Liver (tissue), 9 donors: Measurements from ENCODE around the gene NFIA. TPM values are rescaled to one million over a fixed set of nuclear protein-coding genes. Genes with fewer than 3 reads are reported as not detected.

Experiments
- DNase-seq: peaks from one replicate; pipeline ENCODE4 v3.0.0-alpha.2; 2017; ENCODE audit warnings: low spot score
- H3K27ac ChIP-seq, 2 donors: one replicate each; pipeline ENCODE4 v1.7.0; 2013; ENCODE audit warnings: inconsistent platforms in 2 of 2, low read length in 2 of 2, control low read depth in 1 of 2, low read depth in 1 of 2, mild to moderate bottlenecking in 1 of 2
- H3K27me3 ChIP-seq, 4 donors: one replicate each; pipeline versions ENCODE4 v1.6.1 to v1.7.0; 2013; ENCODE audit warnings: low read length in 3 of 4, inconsistent platforms in 1 of 4, mild to moderate bottlenecking in 1 of 4, moderate library complexity in 1 of 4; ENCODE audit not compliant: control insufficient read depth in 4 of 4, insufficient read depth in 4 of 4
- H3K36me3 ChIP-seq, 4 donors: one replicate each; pipeline versions ENCODE4 v1.6.1 to v1.7.0; 2013; ENCODE audit warnings: low read length in 3 of 4, mild to moderate bottlenecking in 3 of 4, low read depth in 1 of 4, moderate library complexity in 1 of 4; ENCODE audit not compliant: control insufficient read depth in 4 of 4, insufficient read depth in 3 of 4
- H3K4me1 ChIP-seq, 4 donors: one replicate each; pipeline versions ENCODE4 v1.6.1 to v1.7.0; 2013; ENCODE audit warnings: low read length in 3 of 4, mild to moderate bottlenecking in 3 of 4, moderate library complexity in 1 of 4; ENCODE audit not compliant: control insufficient read depth in 4 of 4, insufficient read depth in 4 of 4
- H3K4me3 ChIP-seq, 3 donors: one replicate each; pipeline versions ENCODE4 v1.6.1 to v1.7.0; 2013; ENCODE audit warnings: low read length in 3 of 3, control low read depth in 1 of 3, low read depth in 1 of 3, mild to moderate bottlenecking in 1 of 3
- H3K9ac ChIP-seq, 2 donors: one replicate each; pipeline ENCODE4 v1.7.0; 2013; ENCODE audit warnings: low read length in 2 of 2, mild to moderate bottlenecking in 2 of 2, moderate library complexity in 2 of 2, control low read depth in 1 of 2, low read depth in 1 of 2
- H3K9me3 ChIP-seq, 4 donors: one replicate each; pipeline versions ENCODE4 v1.6.1 to v1.7.0; 2013; ENCODE audit warnings: low read length in 3 of 4; ENCODE audit not compliant: control insufficient read depth in 4 of 4
- EGR1 ChIP-seq, 2 donors: IDR thresholded peaks; 2 replicates each; pipeline ENCODE4 v1.6.1; 2016 to 2018; ENCODE audit warnings: antibody characterized with exemption in 2 of 2, low read depth in 2 of 2
- FOXA1 ChIP-seq: IDR thresholded peaks from 2 replicates; pipeline ENCODE4 v1.6.1; 2016; ENCODE audit warnings: antibody characterized with exemption
- FOXA2 ChIP-seq: IDR thresholded peaks from 2 replicates; pipeline ENCODE4 v1.6.1; 2016; ENCODE audit warnings: antibody characterized with exemption
- GABPA ChIP-seq, 2 donors: IDR thresholded peaks in 1 of 2; conservative IDR thresholded peaks in 1 of 2; 2 replicates each; pipeline ENCODE4 v1.6.1; 2016; ENCODE audit warnings: antibody characterized with exemption in 2 of 2, mild to moderate bottlenecking in 1 of 2, moderate library complexity in 1 of 2
- HNF4A ChIP-seq, 2 donors: conservative IDR thresholded peaks; 2 replicates each; pipeline ENCODE4 v1.6.1; 2016; ENCODE audit warnings: antibody characterized with exemption in 2 of 2, mild to moderate bottlenecking in 2 of 2
- HNF4G ChIP-seq: IDR thresholded peaks from 2 replicates; pipeline ENCODE4 v1.6.1; 2016; ENCODE audit warnings: antibody characterized with exemption
- JUND ChIP-seq, 2 donors: IDR thresholded peaks; 2 replicates each; pipeline ENCODE4 v1.6.1; 2016; ENCODE audit warnings: antibody characterized with exemption in 2 of 2
- NR2F2 ChIP-seq: IDR thresholded peaks from 2 replicates; pipeline ENCODE4 v1.6.1; 2016; ENCODE audit warnings: antibody characterized with exemption
- RAD21 ChIP-seq, 2 donors: IDR thresholded peaks; 2 replicates each; pipeline ENCODE4 v1.6.1; 2016; ENCODE audit warnings: antibody characterized with exemption in 2 of 2, mild to moderate bottlenecking in 2 of 2
- RXRA ChIP-seq, 2 donors: IDR thresholded peaks; 2 replicates each; pipeline ENCODE4 v1.6.1; 2017 to 2018; ENCODE audit warnings: antibody characterized with exemption in 2 of 2, mild to moderate bottlenecking in 1 of 2
- SP1 ChIP-seq: IDR thresholded peaks from 2 replicates; pipeline ENCODE4 v1.6.1; 2018; ENCODE audit warnings: antibody characterized with exemption, mild to moderate bottlenecking
- TAF1 ChIP-seq: conservative IDR thresholded peaks from 2 replicates; pipeline ENCODE4 v1.6.1; 2016; ENCODE audit warnings: antibody characterized with exemption, mild to moderate bottlenecking
- YY1 ChIP-seq: IDR thresholded peaks from 2 replicates; pipeline ENCODE4 v1.6.1; 2016; ENCODE audit warnings: antibody characterized with exemption, mild to moderate bottlenecking
- whole genome bisulfite sequencing: extraction: QIAGEN DNeasy Blood & Tissue Kit; methylation state at CpG from one replicate; pipeline ENCODE4 v1.1.7; 2013; 5-methylcytosine and 5-hydroxymethylcytosine counted together
- polyA plus RNA-seq, 2 donors: library from polyadenylated mRNA; stranded (reverse) in 1 of 2; unstranded in 1 of 2; fragments of 200-250 nt in 1 of 2; fragments of >200 nt in 1 of 2; fragmentation: Nextera tagmentation in 1 of 2; extraction: Ambion mirVana in 1 of 2; gene quantifications; one replicate each; pipeline versions ENCODE4 v1.2.1 to v1.2.3, GENCODE V29; 2013 to 2015
- total RNA-seq, 2 donors: library from RNA; depleted of rRNA; stranded (reverse); fragments of >200 nt; gene quantifications; one replicate each; pipeline ENCODE4 v1.2.3, GENCODE V29; 2014
- TF ChIP-seq, protein P1 (sequence below): IDR thresholded peaks from 2 replicates; pipeline ENCODE4 v1.6.1; 2016; ENCODE audit warnings: antibody characterized with exemption
- TF ChIP-seq, protein P2 (sequence below): IDR thresholded peaks from 2 replicates; pipeline ENCODE4 v1.6.1; 2016; ENCODE audit warnings: antibody characterized with exemption
- TF ChIP-seq, protein P3 (sequence below): IDR thresholded peaks from 2 replicates; pipeline ENCODE4 v1.6.1; 2016; ENCODE audit warnings: antibody characterized with exemption, mild to moderate bottlenecking
- TF ChIP-seq, protein P4 (sequence below): fragments of 150-350 bp; IDR thresholded peaks from 2 replicates; pipeline ENCODE4 v1.5.1; 2017; ENCODE audit warnings: improper control_type of control experiment, low read depth, low read length; ENCODE audit not compliant: missing input control
- TF ChIP-seq, protein P5 (sequence below): IDR thresholded peaks from 2 replicates; pipeline ENCODE4 v1.6.1; 2016; ENCODE audit warnings: antibody characterized with exemption
- donor health status: healthy.
- donor health status: healthy.
- donor health status: healthy.
- donor health status: healthy.
- donor health status: healthy.

The NFIA gene
- total and polyA plus RNA-seq, 4 donors = 6.8 to 53.7 (median 22.2) TPM

DNA sequence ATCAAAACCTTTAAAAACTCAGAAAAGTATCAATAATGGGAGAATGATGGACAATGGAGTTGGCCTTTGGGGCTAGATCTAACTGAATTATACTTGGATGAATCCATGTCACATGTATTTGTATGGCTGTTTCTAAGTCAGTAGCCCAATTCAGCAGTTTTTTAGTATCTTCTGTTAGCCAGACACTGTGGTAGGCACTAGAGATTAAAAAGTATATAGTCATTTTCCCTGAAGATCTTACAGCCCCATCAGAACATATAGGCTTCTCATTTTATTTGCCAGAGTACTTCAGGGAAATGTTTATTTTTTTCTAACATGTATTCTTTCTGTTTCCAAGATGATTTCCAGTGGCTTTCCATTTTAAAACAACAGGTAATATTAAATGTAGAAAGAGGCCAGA, 273.7 kb downstream of the NFIA start:
- Histone ChIP-seq H3K9me3 (no peaks in the 10 kb centered on the region), H3K27ac (no peak overlapping the region), H3K36me3 (peaks cover 3 to 43% (median 22%) of the 10 kb centered on the region in 4 donors), H3K4me1 (peaks cover 0 to 6% (median 0%) of the 10 kb centered on the region in 4 donors), H3K27me3 (no peaks in the 10 kb centered on the region), H3K4me3 (no peak overlapping the region), H3K9ac (no peak overlapping the region)
- no peak for DNase-seq
- TF ChIP-seq TAF1 (no peak), SP1 (no peak), HNF4G (no peak), EGR1 (IDR thresholded peaks at IDR 0.05; ENCODE audit: low read depth in 2 of 2) (no peak), FOXA2 (no peak), YY1 (no peak), FOXA1 (no peak), HNF4A (conservative IDR thresholded peaks at IDR 0.05) (no peak), GABPA (IDR thresholded peaks at IDR 0.05 in 1 of 2, conservative IDR thresholded peaks at IDR 0.05 in 1 of 2) (no peak), RXRA (IDR thresholded peaks at IDR 0.05) (no peak), NR2F2 (no peak), RAD21 (IDR thresholded peaks at IDR 0.05) (no peak)
- TF ChIP-seq, protein P1, sequence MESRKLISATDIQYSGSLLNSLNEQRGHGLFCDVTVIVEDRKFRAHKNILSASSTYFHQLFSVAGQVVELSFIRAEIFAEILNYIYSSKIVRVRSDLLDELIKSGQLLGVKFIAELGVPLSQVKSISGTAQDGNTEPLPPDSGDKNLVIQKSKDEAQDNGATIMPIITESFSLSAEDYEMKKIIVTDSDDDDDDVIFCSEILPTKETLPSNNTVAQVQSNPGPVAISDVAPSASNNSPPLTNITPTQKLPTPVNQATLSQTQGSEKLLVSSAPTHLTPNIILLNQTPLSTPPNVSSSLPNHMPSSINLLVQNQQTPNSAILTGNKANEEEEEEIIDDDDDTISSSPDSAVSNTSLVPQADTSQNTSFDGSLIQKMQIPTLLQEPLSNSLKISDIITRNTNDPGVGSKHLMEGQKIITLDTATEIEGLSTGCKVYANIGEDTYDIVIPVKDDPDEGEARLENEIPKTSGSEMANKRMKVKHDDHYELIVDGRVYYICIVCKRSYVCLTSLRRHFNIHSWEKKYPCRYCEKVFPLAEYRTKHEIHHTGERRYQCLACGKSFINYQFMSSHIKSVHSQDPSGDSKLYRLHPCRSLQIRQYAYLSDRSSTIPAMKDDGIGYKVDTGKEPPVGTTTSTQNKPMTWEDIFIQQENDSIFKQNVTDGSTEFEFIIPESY = no peak
- TF ChIP-seq, protein P2, sequence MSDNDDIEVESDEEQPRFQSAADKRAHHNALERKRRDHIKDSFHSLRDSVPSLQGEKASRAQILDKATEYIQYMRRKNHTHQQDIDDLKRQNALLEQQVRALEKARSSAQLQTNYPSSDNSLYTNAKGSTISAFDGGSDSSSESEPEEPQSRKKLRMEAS = no peak
- TF ChIP-seq, protein P3, sequence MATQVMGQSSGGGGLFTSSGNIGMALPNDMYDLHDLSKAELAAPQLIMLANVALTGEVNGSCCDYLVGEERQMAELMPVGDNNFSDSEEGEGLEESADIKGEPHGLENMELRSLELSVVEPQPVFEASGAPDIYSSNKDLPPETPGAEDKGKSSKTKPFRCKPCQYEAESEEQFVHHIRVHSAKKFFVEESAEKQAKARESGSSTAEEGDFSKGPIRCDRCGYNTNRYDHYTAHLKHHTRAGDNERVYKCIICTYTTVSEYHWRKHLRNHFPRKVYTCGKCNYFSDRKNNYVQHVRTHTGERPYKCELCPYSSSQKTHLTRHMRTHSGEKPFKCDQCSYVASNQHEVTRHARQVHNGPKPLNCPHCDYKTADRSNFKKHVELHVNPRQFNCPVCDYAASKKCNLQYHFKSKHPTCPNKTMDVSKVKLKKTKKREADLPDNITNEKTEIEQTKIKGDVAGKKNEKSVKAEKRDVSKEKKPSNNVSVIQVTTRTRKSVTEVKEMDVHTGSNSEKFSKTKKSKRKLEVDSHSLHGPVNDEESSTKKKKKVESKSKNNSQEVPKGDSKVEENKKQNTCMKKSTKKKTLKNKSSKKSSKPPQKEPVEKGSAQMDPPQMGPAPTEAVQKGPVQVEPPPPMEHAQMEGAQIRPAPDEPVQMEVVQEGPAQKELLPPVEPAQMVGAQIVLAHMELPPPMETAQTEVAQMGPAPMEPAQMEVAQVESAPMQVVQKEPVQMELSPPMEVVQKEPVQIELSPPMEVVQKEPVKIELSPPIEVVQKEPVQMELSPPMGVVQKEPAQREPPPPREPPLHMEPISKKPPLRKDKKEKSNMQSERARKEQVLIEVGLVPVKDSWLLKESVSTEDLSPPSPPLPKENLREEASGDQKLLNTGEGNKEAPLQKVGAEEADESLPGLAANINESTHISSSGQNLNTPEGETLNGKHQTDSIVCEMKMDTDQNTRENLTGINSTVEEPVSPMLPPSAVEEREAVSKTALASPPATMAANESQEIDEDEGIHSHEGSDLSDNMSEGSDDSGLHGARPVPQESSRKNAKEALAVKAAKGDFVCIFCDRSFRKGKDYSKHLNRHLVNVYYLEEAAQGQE = no peak
- TF ChIP-seq, protein P4, sequence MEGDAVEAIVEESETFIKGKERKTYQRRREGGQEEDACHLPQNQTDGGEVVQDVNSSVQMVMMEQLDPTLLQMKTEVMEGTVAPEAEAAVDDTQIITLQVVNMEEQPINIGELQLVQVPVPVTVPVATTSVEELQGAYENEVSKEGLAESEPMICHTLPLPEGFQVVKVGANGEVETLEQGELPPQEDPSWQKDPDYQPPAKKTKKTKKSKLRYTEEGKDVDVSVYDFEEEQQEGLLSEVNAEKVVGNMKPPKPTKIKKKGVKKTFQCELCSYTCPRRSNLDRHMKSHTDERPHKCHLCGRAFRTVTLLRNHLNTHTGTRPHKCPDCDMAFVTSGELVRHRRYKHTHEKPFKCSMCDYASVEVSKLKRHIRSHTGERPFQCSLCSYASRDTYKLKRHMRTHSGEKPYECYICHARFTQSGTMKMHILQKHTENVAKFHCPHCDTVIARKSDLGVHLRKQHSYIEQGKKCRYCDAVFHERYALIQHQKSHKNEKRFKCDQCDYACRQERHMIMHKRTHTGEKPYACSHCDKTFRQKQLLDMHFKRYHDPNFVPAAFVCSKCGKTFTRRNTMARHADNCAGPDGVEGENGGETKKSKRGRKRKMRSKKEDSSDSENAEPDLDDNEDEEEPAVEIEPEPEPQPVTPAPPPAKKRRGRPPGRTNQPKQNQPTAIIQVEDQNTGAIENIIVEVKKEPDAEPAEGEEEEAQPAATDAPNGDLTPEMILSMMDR = no peak
- TF ChIP-seq, protein P5, sequence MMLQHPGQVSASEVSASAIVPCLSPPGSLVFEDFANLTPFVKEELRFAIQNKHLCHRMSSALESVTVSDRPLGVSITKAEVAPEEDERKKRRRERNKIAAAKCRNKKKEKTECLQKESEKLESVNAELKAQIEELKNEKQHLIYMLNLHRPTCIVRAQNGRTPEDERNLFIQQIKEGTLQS = no peak

DNA sequence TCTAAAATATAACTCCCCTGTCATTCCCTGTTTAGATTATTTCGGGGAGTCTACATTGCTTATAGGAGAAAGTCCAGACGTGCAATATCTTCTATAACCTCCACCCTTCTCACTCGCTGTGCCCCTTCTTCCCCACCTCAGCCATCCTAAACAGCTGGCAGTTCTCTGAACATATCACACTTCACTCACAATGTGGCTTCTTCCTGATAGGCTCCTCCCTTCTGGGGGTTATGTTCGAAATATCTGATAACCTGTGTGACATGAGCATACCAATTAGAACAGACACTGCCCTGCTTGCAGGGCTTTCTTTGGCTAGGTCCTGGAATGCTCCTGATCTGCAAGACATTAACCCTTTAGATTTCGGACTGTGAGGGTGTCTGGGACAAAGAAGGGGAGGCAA, 274.6 kb downstream of the NFIA start:
- Histone ChIP-seq H3K4me3 (no peak overlapping the region), H3K9me3 (no peaks in the 10 kb centered on the region), H3K36me3 (peaks cover 3 to 43% (median 23%) of the 10 kb centered on the region in 4 donors), H3K27me3 (no peaks in the 10 kb centered on the region), H3K9ac (no peak overlapping the region), H3K4me1 (peaks cover 0 to 6% (median 0%) of the 10 kb centered on the region in 4 donors), H3K27ac (no peak overlapping the region)
- 84% methylated on average over 5 of the region's 5 CpGs for WGBS
- no peak for DNase-seq
- TF ChIP-seq HNF4G (no peak), EGR1 (IDR thresholded peaks at IDR 0.05; ENCODE audit: low read depth in 2 of 2) (no peak), HNF4A (conservative IDR thresholded peaks at IDR 0.05) (no peak), RXRA (IDR thresholded peaks at IDR 0.05) (no peak), FOXA1 (no peak), GABPA (IDR thresholded peaks at IDR 0.05 in 1 of 2, conservative IDR thresholded peaks at IDR 0.05 in 1 of 2) (no peak), SP1 (no peak), FOXA2 (no peak), NR2F2 (no peak), YY1 (no peak), TAF1 (no peak), JUND (IDR thresholded peaks at IDR 0.05) (no peak)
- TF ChIP-seq, protein P4 = no peak
- TF ChIP-seq, protein P3 = no peak
